IPS-15b (cell line): ENCODE data around the gene GNAO1.

Experiments
- H3K27me3 ChIP-seq: one replicate; pipeline ENCODE4 v1.6.1; 2013; ENCODE audit warnings: low read length; ENCODE audit not compliant: control insufficient read depth, insufficient read depth
- H3K36me3 ChIP-seq: one replicate; pipeline ENCODE4 v1.6.1; 2013; ENCODE audit warnings: low read length; ENCODE audit not compliant: control insufficient read depth, insufficient read depth
- H3K4me1 ChIP-seq: one replicate; pipeline ENCODE4 v1.6.1; 2013; ENCODE audit warnings: mild to moderate bottlenecking, low read length; ENCODE audit not compliant: control insufficient read depth, insufficient read depth
- H3K4me3 ChIP-seq: one replicate; pipeline ENCODE4 v1.5.1; 2013; ENCODE audit warnings: low read depth, low read length
- H3K9ac ChIP-seq: one replicate; pipeline ENCODE4 v1.6.1; 2013; ENCODE audit warnings: low read depth, mild to moderate bottlenecking, low read length
- H3K9me3 ChIP-seq: one replicate; pipeline ENCODE4 v1.6.1; 2013; ENCODE audit warnings: mild to moderate bottlenecking, low read length; ENCODE audit not compliant: control insufficient read depth, insufficient read depth

Gene GNAO1

DNA sequence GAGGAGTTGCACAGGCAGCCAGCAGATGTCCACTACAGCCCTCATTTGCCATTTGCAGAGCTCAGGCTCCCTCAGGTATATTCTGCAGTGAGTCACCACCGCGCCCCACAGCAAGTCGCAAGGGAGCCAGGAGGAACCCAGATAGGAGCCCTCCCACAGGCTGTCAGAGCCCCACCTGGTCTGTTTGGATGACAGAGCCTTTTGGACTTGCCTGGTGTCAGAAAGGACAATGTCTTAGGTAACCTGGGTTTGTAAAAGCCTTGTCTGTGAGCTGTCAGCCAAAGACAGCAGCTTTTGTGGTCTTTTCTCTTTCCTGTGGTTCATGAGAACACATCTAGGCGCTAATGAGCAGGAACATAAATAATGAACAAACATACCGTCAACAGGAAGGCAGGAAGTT is 70.9 kb downstream of the GNAO1 start:
- Histone ChIP-seq H3K4me3 (no peak overlapping the region), H3K4me1 (peaks cover 3% of the 10 kb centered on the region), H3K9me3 (no peaks in the 10 kb centered on the region), H3K36me3 (no peaks in the 10 kb centered on the region), H3K27me3 (no peaks in the 10 kb centered on the region), H3K9ac (no peak overlapping the region)

- Histone ChIP-seq H3K4me1 (peaks cover 3% of the 10 kb centered on the region), H3K4me3 (no peak overlapping the region), H3K36me3 (no peaks in the 10 kb centered on the region), H3K27me3 (no peaks in the 10 kb centered on the region), H3K9ac (no peak overlapping the region), H3K9me3 (no peaks in the 10 kb centered on the region)
Measured at GRCh38 chr16:56262551-56263245, 71.4 kb downstream of the GNAO1 start.

- no peak overlapping the region for H3K9ac ChIP-seq
- H3K4me1 ChIP-seq = peaks cover 3% of the 10 kb centered on the region
- H3K4me3 ChIP-seq = no peak overlapping the region
- no peaks in the 10 kb centered on the region for H3K36me3 ChIP-seq
- no peaks in the 10 kb centered on the region for H3K27me3 ChIP-seq
- no peaks in the 10 kb centered on the region for H3K9me3 ChIP-seq
Measured at GRCh38 chr16:56263711-56264608, 72.7 kb downstream of the GNAO1 start.

DNA sequence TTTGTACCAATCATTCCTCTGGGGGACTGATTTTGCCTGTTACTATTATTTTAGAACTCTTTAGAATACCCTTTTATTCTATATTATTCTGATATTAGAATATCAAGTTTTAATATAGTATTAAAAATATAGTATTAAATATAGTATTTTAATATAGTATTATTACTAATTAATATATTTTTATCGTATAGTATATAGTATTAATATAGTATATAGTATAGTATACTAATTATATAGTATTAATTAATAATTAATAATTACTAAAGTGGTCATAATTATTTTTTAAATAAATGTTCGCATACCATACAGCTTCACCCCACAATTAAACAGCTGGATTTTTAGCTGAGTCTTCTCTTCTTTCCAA is 73.3 kb downstream of the GNAO1 start:
- Histone ChIP-seq H3K9ac (no peak overlapping the region), H3K36me3 (no peaks in the 10 kb centered on the region), H3K4me3 (no peak overlapping the region), H3K4me1 (peaks cover 7% of the 10 kb centered on the region), H3K9me3 (no peaks in the 10 kb centered on the region), H3K27me3 (no peaks in the 10 kb centered on the region)

DNA sequence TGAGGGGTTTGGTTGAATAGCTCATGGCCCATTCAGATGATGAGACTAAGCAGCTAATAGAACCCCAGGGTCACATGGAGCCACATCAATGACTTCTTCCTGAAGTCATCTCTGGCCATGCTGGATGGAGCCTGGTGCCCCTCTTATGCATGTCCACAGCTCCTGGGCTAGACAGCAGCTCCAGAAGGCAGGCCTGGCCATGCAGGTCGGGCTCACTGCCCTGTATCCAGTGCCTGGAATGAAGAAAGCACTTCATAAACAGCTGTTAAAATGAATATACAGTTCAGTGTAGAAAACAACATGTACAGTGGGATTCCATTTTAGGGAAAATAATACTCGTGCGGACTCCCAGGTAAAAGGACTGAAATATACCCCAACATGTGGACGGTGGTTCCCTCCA is 73.9 kb downstream of the GNAO1 start:
- Histone ChIP-seq H3K36me3 (no peaks in the 10 kb centered on the region), H3K9me3 (no peaks in the 10 kb centered on the region), H3K4me3 (no peak overlapping the region), H3K4me1 (peaks cover 8% of the 10 kb centered on the region), H3K27me3 (no peaks in the 10 kb centered on the region), H3K9ac (no peak overlapping the region)

DNA sequence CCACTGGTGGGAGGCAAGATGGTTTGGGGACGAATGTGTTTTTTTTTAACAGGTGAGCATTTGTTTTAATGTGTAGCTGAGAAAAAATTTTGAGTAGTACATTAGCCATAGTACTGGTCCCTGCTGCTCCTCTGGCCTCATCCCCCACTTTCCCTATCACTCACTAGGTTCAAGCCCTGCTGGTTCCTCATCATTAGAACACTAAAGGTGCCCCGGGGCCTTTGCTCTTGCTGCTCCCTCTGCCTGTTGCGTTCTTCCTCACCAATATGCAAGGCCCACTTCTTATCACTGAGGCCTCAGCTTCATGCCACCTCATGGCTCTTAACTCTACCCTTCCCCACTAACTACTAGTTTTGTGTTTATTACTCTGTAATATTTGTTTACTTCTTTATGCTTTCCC is 74.5 kb downstream of the GNAO1 start:
- no peak overlapping the region for H3K9ac ChIP-seq
- peaks cover 8% of the 10 kb centered on the region for H3K4me1 ChIP-seq
- no peaks in the 10 kb centered on the region for H3K36me3 ChIP-seq
- no peak overlapping the region for H3K4me3 ChIP-seq
- H3K9me3 ChIP-seq = no peaks in the 10 kb centered on the region
- no peaks in the 10 kb centered on the region for H3K27me3 ChIP-seq

GRCh38 chr16:56266641-56267607 is 75.6 kb downstream of the GNAO1 start:
- H3K9ac ChIP-seq = no peak overlapping the region
- H3K4me3 ChIP-seq = no peak overlapping the region
- peaks cover 8% of the 10 kb centered on the region for H3K4me1 ChIP-seq

GRCh38 chr16:56267888-56268287 is 76.6 kb downstream of the GNAO1 start:
- Histone ChIP-seq H3K36me3 (no peaks in the 10 kb centered on the region), H3K27me3 (no peaks in the 10 kb centered on the region), H3K4me1 (peaks cover 8% of the 10 kb centered on the region), H3K9me3 (no peaks in the 10 kb centered on the region), H3K9ac (no peak overlapping the region), H3K4me3 (no peak overlapping the region)

More at GRCh38 chr16:56266641-56267607, 75.6 kb downstream of the GNAO1 start:
- H3K36me3 ChIP-seq = no peaks in the 10 kb centered on the region
- no peaks in the 10 kb centered on the region for H3K27me3 ChIP-seq
- no peaks in the 10 kb centered on the region for H3K9me3 ChIP-seq

- H3K4me1 ChIP-seq = peaks cover 8% of the 10 kb centered on the region
- H3K9ac ChIP-seq = no peak overlapping the region
- no peak overlapping the region for H3K4me3 ChIP-seq
- peaks cover under 1% of the 10 kb centered on the region for H3K9me3 ChIP-seq
- H3K36me3 ChIP-seq = no peaks in the 10 kb centered on the region
- H3K27me3 ChIP-seq = no peaks in the 10 kb centered on the region
Measured at GRCh38 chr16:56268799-56269198, 77.5 kb downstream of the GNAO1 start.

- Histone ChIP-seq H3K27me3 (no peaks in the 10 kb centered on the region), H3K36me3 (no peaks in the 10 kb centered on the region), H3K9ac (no peak overlapping the region), H3K4me3 (no peak overlapping the region), H3K4me1 (peaks cover 5% of the 10 kb centered on the region), H3K9me3 (peaks cover 4% of the 10 kb centered on the region)
Measured at GRCh38 chr16:56269281-56269680, 78.0 kb downstream of the GNAO1 start.
